NCI-H524 (cell line): ENCODE results near the gene IL18RAP.

ENCODE experiments used
- DNase-seq, 2 experiments: peaks; one replicate each; lab custom pipeline; 2025; lab: John Stamatoyannopoulos, UW

Gene IL18RAP, protein sequence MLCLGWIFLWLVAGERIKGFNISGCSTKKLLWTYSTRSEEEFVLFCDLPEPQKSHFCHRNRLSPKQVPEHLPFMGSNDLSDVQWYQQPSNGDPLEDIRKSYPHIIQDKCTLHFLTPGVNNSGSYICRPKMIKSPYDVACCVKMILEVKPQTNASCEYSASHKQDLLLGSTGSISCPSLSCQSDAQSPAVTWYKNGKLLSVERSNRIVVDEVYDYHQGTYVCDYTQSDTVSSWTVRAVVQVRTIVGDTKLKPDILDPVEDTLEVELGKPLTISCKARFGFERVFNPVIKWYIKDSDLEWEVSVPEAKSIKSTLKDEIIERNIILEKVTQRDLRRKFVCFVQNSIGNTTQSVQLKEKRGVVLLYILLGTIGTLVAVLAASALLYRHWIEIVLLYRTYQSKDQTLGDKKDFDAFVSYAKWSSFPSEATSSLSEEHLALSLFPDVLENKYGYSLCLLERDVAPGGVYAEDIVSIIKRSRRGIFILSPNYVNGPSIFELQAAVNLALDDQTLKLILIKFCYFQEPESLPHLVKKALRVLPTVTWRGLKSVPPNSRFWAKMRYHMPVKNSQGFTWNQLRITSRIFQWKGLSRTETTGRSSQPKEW

DNA sequence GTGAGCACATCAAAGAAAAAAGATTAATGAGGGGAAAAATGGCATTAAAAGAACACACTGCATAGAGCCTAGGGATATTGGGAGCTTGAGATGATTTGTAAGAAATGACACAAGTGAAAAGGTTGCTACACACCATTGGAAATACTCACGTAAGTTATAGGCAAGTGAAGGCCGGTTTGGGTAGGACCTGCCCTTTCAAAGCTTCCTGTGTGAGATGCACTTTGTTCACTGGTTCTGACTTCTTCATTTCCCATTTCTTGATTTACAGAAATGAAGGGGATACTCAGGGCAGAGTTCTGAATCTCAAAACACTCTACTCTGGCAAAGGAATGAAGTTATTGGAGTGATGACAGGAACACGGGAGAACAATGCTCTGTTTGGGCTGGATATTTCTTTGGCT lies at the start of gene IL18RAP:
IL18RAP (plus strand) TSS at position 251 of the 400 bp plus-strand sequence; CDS start at position 369, 118 bp downstream.
- no peak for DNase-seq

DNA sequence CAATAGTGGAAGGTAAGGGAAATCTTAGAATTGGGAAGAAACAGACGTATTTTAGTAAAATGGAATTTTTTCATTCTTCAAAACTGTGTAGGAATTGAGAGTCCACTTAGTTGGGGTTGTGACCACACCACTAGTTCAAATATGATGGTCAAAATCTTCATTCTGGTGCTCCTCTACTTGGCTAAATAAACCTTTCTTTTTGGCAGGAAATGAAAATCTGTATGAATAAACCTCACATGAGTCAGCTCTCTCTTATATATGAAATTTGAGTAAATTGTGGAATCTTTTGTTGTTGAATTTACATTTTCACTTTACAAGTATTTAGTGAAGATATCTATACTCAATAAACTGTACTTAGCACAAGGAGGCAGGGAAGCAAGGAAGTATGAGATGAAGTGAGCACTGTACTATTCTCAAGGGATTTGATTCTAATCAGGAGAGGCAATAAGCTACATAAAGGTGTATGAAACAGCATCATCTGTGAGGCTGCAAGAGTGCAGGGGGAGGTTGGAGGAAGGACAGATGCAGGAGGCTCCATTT lies 46.8 kb upstream of the IL18RAP start:
- no peak for DNase-seq

DNA sequence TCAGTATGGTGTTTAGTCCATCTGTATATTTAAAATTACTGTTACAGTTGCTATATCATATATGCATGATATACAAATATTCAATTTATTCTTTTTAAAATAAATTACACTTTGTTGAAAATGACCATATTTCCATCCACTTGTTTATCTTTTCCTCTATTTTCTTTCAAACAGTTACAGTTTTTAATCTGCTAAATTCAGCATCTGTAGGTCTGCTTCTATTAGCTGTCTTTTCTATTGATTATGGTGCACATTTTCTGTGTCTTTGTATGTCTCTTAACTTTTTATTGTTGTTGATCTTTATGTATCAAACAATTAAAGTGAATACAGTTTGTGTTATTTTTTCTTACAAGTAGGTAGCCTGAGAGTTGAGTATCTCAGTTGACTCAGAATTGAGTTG lies 39.2 kb upstream of the IL18RAP start:
- no peak for DNase-seq

GRCh38 chr2:102385522-102385921 lies 37.4 kb upstream of the IL18RAP start:
- DNase-seq = no peak

DNA sequence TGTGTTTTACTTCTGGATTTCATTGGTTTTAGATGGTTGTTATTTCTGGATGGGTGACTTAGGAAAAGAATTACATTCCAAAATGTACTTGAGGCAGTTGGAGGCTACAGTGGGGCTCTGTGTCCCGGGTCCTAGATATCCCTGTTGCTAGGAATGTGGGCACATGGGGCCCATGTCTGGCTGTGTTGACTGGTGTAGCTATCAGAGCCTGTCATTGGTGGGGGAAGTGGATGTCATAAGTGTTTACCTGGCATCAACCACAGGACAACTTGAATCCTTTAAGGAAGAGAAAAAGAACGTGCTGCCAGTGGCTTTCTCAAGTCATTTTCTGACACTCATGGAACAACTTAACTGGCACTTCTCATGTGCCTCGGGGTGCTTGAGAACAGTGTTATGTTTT lies 37.0 kb upstream of the IL18RAP start:
- DNase-seq = no peak

DNA sequence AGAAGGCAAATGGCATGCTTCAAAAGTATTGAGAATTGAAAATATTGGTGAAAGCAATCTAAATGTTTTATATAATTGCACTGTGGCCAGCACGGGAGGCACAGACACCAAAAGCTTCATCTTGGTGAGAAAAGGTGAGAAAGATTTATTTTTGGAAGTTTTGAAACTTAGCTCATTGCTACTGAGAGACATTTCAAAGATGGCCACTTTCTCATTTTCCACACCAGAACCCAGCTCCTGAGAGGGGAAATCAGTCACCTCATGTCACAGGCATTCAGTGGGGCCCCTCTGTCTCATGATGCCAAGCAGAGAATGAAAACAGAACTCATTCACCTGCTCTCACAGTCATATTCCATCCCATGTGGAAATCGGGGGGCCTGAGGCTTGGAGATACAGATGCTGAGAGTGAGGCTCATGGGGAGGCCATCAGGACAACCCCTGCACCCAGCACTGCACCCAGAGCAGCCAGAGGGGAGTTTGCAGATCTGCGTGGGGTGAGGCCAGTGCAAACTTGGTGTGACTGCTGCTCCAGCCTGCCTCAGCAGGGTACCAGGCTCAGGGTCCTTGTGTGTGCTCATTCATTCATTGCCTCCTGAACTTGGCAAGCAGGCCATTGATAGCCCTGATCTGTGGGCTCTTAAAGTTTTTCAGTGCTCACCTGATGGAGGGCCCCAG lies 36.0 kb upstream of the IL18RAP start:
- DNase-seq = no peak

- no peak for DNase-seq
These were observed 35.0 kb upstream of the IL18RAP start for GRCh38 chr2:102387763-102388546.

DNA sequence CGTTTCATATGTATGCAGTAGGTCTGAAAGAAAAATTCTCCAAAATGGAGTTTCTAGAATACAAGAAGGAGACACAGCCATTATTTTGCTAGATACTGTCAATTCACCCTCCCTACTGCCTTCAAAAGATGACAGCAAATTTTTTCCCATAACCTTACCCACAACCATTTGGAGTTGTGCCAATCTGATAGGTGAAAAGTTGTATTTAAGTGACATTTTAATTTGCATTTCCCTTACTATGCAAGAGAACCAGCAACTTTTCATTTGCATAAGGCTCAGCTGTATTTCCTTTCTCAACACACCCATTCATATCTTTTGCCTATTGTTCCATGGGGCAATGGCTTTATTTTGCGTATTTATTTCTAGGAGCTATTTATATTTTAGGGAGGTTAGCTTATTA lies 31.4 kb upstream of the IL18RAP start:
- no peak for DNase-seq

DNA sequence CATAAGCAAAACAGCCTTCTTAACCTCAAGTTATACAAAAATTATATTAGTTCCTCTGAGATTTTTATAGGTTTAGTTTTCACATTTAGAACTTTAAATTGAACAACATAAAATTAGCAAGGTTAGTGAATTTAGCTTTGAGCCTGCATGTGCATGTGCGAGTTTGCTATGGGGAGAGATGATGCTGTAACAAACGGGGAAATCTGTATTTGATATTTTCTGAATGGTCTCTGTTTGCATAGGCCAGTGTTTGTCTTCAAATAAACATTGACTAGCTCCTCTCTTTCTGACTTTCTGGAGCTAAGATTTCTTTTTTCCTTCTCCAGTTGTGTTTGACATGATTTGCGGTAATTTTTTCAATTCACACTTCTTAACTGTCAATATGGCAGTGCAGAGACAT lies 30.9 kb upstream of the IL18RAP start:
- DNase-seq = no peak

DNA sequence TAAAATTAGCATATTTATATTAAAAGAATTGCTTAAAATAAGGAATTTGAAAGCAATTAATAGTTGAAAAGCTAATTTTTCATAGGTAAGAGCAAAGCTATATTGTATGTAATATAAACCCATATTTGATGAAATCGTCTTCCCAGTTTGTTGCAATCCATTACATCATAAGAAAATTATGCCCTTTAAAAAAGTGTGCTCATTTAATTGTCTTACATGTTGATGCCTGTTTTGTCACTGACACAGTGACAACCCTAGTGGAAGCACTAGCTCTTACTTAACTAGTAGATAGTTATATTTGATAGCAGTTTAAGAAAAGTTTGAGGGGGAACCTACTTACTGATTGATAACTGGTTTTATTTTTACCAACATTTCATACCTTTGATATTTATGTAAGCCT lies 30.0 kb upstream of the IL18RAP start:
- no peak for DNase-seq

- DNase-seq = no peak
These were observed 26.9 kb upstream of the IL18RAP start for GRCh38 chr2:102396012-102396411.

DNA sequence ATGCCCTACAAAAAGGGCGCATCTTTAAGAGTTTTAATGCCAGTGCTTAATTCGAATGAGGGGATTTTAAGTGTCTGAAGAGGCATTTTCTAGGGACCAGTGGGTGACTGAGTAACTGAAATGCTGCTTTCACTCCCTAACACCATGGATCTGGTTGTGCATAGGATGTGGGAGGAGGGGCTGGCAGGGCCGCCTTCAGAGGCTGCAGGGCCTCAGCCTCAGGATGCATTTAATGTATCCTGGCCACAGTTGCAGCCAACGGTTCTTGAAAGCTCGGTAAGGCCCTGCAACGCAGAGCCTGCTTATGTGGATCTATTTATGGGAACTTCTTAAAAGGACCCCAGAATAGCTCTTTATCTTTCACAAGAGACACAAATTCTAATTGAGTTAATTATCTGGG lies 25.8 kb upstream of the IL18RAP start:
- no peak for DNase-seq

DNA sequence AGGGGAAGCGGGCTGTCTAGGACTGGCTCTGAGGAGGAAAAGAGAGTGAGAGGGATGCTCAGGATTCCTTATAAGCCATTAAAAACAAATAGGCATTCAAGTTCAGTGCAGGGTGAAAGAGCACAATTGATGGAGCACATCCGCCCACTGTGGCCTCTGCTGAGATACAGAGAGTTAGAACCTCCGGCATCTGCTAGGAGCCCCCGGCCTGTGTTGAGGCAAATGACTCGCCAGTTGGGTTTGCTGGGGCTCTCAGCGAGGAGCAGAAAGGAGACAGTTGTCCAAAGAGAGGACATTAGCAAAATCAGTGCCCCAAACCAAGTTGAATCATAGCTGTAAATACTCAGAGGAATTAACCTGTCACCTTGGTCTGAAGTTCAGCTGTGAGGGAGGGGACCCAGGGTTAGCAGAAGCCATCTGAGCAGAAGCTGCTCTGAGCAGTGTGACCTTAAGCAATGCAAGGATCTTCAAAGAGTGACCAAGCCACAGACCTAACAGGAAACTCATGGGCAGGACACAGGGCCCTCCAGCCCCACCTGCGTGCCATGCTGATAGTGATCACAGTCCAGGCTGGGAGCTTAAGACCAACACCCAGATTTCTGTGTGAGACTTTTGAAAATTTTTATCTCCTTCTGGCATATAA lies 23.3 kb upstream of the IL18RAP start:
- no peak for DNase-seq

DNA sequence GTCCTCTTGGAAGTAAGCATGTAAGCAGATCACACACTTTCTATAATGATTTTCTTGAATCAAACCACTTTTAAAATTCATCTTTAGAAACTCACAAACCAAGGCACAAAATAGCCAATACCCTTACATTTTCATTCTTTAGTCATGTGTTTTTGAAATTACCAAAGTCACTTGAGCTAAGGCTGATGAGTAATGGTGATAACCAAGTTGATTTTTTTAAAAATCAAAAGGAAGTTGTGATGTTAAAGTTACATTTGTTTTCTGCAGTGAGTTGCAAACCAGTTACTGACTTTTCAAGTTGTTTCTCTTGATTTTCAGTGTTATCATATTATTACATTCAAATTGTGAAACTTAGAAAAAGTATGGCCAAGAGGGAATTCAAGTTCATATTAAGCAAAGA lies 21.5 kb upstream of the IL18RAP start:
- no peak for DNase-seq

GRCh38 chr2:102401865-102402264 lies 21.1 kb upstream of the IL18RAP start:
- DNase-seq = no peak

DNA sequence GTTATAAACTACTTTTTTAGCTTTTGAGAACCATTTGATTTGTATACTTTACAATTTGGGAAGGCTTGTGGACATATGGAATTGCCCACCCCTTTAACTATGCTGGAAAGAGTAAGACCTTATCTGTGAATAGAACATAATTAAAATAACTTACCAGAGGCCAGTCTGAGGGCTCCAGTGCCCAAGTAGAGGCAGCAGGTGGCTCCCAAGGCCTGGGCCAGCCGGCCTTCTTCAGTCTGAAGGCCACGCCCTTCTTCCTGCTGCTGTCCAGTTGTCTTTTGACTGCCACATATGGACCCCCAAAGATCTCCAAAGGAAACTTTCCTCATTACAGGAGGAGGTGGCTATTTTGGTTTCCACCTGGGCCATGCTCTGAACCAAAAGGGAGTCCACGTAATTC lies 12.0 kb upstream of the IL18RAP start:
- no peak for DNase-seq

DNA sequence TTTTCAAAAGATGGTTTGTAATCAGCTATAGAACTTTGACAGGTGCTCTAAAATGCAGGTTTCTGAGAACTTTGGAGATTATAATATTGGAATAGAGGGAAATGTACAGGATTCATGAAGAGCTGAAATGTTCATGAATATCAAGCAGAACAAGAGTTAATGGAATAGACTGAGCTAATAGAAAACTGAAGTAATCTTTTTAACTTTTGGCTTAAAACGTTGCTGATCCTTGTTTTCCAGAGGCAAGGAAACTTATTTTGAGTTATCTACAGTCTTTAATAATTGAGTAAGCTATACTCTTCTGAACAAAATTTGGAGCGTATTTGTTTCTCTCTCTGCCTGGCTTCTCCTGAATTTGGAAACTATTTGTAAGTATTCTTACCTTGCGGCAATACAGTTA lies 10.8 kb upstream of the IL18RAP start:
- DNase-seq = no peak

DNA sequence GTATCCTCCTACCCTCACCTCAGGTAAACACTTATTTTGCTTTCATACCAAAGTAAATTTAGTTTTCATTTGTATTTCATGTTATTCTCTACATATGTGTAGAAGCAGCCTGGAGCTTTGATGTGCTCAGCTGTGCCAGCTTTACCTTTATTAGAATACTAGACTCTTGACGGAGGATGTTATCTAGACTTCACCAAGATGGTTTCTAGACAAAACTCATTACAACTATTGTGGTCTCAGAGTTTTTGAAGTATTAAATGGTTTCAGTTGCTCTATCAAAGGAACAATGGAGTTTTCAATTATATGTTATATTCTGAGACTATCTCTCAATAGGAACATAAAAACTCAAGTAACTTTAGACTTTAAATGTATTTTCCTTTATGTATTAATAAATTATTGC lies 5.0 kb upstream of the IL18RAP start:
- no peak for DNase-seq

GRCh38 chr2:102418421-102418961 lies 4.5 kb upstream of the IL18RAP start:
- DNase-seq = no peak

DNA sequence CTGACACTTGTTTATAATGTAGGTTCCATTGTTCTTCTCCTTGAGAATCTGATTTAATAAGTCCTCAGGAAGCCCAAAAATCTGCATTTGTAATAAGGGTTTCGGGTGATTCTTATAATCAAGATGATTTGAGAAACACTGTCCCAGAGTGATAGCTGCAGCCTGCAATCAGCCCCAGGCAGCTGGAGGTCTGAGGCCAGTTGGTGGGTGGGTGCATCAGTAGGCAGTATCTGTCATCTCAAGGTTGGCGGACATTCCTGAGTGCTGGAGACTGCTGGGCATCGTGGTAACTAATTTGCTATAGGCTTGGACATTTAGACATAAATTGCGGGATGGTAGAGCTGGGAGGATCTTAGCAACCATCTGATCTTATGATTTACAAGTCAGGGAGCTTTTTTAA lies 2.7 kb upstream of the IL18RAP start:
- no peak for DNase-seq
